IMR-90 (cell line): Measurements from ENCODE around the gene OR10Z1.

Experiments used
- BHLHE40 ChIP-seq: fragments of 150-350 bp; IDR thresholded peaks from 2 replicates; pipeline ENCODE4 v1.6.1; 2016; ENCODE audit warnings: mild to moderate bottlenecking, low read depth, low read length
- TF ChIP-seq, protein P1 (sequence below): conservative IDR thresholded peaks from 2 replicates; pipeline ENCODE4 v1.5.1; 2012; ENCODE audit warnings: mild to moderate bottlenecking, low read depth, low read length, improper control_type of control experiment

- TF ChIP-seq, protein P1, sequence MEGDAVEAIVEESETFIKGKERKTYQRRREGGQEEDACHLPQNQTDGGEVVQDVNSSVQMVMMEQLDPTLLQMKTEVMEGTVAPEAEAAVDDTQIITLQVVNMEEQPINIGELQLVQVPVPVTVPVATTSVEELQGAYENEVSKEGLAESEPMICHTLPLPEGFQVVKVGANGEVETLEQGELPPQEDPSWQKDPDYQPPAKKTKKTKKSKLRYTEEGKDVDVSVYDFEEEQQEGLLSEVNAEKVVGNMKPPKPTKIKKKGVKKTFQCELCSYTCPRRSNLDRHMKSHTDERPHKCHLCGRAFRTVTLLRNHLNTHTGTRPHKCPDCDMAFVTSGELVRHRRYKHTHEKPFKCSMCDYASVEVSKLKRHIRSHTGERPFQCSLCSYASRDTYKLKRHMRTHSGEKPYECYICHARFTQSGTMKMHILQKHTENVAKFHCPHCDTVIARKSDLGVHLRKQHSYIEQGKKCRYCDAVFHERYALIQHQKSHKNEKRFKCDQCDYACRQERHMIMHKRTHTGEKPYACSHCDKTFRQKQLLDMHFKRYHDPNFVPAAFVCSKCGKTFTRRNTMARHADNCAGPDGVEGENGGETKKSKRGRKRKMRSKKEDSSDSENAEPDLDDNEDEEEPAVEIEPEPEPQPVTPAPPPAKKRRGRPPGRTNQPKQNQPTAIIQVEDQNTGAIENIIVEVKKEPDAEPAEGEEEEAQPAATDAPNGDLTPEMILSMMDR: no peak
- TF ChIP-seq BHLHE40: no peak
Observed at GRCh38 chr1:158559696-158560095, 45.4 kb upstream of the OR10Z1 start.
